Erythroblast (primary cell): Measurements from ENCODE around the gene RAI14.

ENCODE experiments used
- GATA1 ChIP-seq: IDR thresholded peaks from 2 replicates; pipeline ENCODE4 v1.6.1; 2011; ENCODE audit warnings: low read depth, mild to moderate bottlenecking, control low read depth, low read length, moderate library complexity
- POLR2A ChIP-seq: IDR thresholded peaks from 2 replicates; pipeline ENCODE4 v1.6.1; 2011; ENCODE audit warnings: mild to moderate bottlenecking, low read length

GRCh38 chr5:34712565-34712964 lies 56.4 kb downstream of the RAI14 start:
- TF ChIP-seq POLR2A (no peak), GATA1 (no peak)
